ENCODE results near the gene PIM2.

The PIM2 gene

DNA sequence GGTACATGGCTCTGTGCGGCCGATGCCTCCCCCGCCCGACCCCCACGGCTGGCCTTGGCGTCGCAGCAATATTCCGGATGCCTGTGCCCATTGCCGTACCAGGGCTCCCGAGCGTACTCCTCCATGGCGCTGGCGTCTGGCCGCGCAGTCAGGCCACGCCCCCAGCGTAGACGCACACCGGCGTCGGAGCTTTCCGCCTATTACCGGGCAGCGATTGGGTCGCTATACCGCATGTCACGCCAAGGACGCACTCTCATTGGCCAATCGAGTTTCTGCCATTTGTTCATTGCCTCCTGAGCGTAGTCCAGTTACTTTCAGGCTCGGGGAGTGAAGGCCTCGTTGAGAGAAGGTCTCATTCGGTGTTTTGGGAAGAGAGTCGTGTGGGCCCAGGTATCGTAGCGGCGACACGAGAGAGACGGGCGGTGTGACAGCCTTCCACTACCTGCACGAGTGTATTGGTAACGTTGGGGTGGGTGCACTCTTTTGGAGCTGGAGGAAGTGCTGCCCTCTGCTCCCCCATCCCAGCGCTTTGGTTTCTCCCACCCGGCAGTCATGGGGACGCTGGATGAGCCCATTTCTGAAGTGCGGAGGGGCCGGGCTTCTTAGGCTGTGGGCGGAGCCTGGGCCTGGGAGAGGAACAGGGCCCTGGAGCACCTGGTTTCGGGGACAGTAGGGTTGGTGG is 21.1 kb downstream of the PIM2 start, which contains the start of the genes PQBP1 and TIMM17B:
PQBP1 (plus strand) TSS at position 306 of the 682 bp plus-strand sequence. CDS start 580 bp downstream, outside the sequence.
TIMM17B (minus strand) TSS at position 144 of the 682 bp plus-strand sequence; CDS start at position 125, 19 bp downstream.
- ATAC-seq (ENCODE audit: low read depth), result peak; percentile 91
- Histone ChIP-seq H3K4me3 (ENCODE audit: severe bottlenecking) (peak within 1 kb of the TSS; percentile 83), H3K27me3 (ENCODE audit: insufficient read depth, poor library complexity, severe bottlenecking) (no peaks in the 10 kb centered on the region), H3K9me3 (ENCODE audit: severe bottlenecking) (no peaks in the 10 kb centered on the region), H3K4me1 (ENCODE audit: insufficient read depth, poor library complexity, severe bottlenecking) (no peaks in the 10 kb centered on the region), H3K36me3 (ENCODE audit: low read depth) (peaks cover 25% of the 10 kb centered on the region), H3K27ac (ENCODE audit: poor library complexity, severe bottlenecking) (peak within 1 kb of the TSS; percentile 74)
- peak; percentile 90 for DNase-seq (ENCODE audit: low spot score)
- TF ChIP-seq, protein P1, sequence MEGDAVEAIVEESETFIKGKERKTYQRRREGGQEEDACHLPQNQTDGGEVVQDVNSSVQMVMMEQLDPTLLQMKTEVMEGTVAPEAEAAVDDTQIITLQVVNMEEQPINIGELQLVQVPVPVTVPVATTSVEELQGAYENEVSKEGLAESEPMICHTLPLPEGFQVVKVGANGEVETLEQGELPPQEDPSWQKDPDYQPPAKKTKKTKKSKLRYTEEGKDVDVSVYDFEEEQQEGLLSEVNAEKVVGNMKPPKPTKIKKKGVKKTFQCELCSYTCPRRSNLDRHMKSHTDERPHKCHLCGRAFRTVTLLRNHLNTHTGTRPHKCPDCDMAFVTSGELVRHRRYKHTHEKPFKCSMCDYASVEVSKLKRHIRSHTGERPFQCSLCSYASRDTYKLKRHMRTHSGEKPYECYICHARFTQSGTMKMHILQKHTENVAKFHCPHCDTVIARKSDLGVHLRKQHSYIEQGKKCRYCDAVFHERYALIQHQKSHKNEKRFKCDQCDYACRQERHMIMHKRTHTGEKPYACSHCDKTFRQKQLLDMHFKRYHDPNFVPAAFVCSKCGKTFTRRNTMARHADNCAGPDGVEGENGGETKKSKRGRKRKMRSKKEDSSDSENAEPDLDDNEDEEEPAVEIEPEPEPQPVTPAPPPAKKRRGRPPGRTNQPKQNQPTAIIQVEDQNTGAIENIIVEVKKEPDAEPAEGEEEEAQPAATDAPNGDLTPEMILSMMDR (IDR thresholded peaks at IDR 0.05; ENCODE audit: poor library complexity, severe bottlenecking), result no peak

DNA sequence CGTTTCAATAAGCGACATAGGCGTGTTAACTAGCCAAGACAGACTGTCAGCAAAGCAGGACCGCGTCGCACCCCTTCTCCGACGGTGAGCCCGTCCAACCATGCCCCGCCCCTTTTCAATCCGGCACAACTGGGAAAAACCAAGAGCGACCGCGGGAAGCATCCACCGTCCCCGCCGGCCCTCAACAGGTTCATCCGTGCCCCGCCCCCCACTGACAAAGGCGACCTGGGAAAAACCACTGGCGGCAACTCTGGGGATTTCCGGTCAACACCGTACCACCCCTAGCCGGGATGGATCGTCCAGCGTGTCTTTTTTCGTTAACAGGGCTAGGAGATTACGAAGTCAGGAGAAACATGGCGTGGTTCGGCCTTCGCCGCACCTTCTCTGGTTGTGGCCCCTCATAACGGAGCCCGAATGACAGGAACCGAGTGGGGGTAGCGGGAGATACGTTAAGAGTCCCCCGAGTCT is 21.6 kb downstream of the PIM2 start:
- Histone ChIP-seq H3K4me1 (ENCODE audit: insufficient read depth, poor library complexity, severe bottlenecking) (no peaks in the 10 kb centered on the region), H3K4me3 (ENCODE audit: severe bottlenecking) (peak overlapping the region; percentile 83), H3K27ac (ENCODE audit: poor library complexity, severe bottlenecking) (peak overlapping the region; percentile 74), H3K27me3 (ENCODE audit: insufficient read depth, poor library complexity, severe bottlenecking) (no peaks in the 10 kb centered on the region), H3K36me3 (ENCODE audit: low read depth) (peaks cover 25% of the 10 kb centered on the region), H3K9me3 (ENCODE audit: severe bottlenecking) (no peaks in the 10 kb centered on the region)
- ATAC-seq (ENCODE audit: low read depth), result peak; percentile 43
- peak; percentile 81 for DNase-seq (ENCODE audit: low spot score)
- TF ChIP-seq, protein P1 (IDR thresholded peaks at IDR 0.05; ENCODE audit: poor library complexity, severe bottlenecking), result no peak

DNA sequence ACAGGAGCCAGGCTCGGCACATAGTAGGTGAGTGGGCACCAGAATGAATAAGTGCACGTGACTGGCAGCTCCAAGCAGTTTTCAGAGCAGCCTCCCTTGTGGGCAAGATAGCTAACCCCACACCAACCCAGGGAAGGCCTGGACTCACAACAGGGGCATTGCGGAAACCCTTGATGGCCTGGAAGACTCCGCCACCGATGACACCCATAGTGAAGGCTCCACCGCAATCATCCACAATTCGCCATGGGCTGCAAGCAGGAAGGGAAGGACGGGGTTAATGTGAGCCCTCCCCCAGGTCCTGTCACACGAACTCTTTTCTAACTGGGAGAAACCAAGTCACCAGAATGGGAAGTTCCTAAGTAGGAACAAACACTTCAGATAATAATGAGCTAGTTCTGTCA is 22.2 kb downstream of the PIM2 start:
- Histone ChIP-seq H3K27me3 (ENCODE audit: insufficient read depth, poor library complexity, severe bottlenecking) (no peaks in the 10 kb centered on the region), H3K4me1 (ENCODE audit: insufficient read depth, poor library complexity, severe bottlenecking) (no peaks in the 10 kb centered on the region), H3K36me3 (ENCODE audit: low read depth) (peaks cover 25% of the 10 kb centered on the region), H3K9me3 (ENCODE audit: severe bottlenecking) (no peaks in the 10 kb centered on the region), H3K4me3 (ENCODE audit: severe bottlenecking) (peak overlapping the region; percentile 83), H3K27ac (ENCODE audit: poor library complexity, severe bottlenecking) (peak overlapping the region; percentile 74)
- no peak for DNase-seq (ENCODE audit: low spot score)
- ATAC-seq (ENCODE audit: low read depth), result no peak
- TF ChIP-seq, protein P1 (IDR thresholded peaks at IDR 0.05; ENCODE audit: poor library complexity, severe bottlenecking), result no peak

DNA sequence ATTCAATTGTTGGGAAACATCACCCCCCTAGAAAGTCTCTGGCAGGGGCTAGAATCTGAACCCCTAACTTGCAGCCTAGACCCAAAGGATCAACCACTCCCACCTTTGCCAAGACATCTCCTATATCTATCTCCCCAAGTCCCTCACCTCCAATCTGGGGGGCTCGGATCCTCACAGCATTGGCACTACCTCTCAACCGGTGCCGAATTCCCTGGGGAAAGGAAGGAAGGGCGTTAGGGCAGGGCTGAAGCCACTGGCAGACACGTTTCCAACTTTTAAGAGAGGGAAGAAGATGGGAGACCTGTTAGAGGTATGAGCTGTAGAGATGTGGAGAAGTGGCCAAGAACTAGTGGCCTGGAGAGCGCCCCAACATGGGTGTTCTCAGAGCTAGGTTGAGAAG is 23.9 kb downstream of the PIM2 start:
- Histone ChIP-seq H3K27ac (ENCODE audit: poor library complexity, severe bottlenecking) (no peak overlapping the region), H3K36me3 (ENCODE audit: low read depth) (peaks cover 25% of the 10 kb centered on the region), H3K4me3 (ENCODE audit: severe bottlenecking) (no peak overlapping the region), H3K4me1 (ENCODE audit: insufficient read depth, poor library complexity, severe bottlenecking) (no peaks in the 10 kb centered on the region), H3K27me3 (ENCODE audit: insufficient read depth, poor library complexity, severe bottlenecking) (no peaks in the 10 kb centered on the region), H3K9me3 (ENCODE audit: severe bottlenecking) (no peaks in the 10 kb centered on the region)
- DNase-seq (ENCODE audit: low spot score), result no peak
- TF ChIP-seq, protein P1 (IDR thresholded peaks at IDR 0.05; ENCODE audit: poor library complexity, severe bottlenecking), result no peak
- ATAC-seq (ENCODE audit: low read depth), result no peak
